ENCODE data around the gene UBE2Q2.

DNA sequence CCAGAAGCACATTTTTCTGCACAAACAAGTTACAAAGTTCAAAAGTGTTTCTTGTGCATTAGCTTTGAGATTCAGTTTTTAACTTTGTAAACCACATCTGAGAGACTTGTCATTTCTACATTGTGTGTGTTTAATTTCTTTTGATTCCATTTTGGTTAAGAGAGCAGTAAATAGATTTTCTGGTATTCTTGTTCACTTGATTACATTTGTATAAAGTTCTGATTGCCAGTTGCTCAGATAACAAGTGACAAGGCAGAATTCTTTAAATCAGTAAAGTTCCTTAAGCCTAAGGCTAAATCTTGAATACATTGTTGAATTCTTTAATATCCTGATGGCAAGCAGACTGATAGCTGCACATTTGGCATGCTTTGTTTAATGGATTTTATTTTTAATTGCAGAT is 57.3 kb downstream of the UBE2Q2 start:
- TF ChIP-seq, protein P1, sequence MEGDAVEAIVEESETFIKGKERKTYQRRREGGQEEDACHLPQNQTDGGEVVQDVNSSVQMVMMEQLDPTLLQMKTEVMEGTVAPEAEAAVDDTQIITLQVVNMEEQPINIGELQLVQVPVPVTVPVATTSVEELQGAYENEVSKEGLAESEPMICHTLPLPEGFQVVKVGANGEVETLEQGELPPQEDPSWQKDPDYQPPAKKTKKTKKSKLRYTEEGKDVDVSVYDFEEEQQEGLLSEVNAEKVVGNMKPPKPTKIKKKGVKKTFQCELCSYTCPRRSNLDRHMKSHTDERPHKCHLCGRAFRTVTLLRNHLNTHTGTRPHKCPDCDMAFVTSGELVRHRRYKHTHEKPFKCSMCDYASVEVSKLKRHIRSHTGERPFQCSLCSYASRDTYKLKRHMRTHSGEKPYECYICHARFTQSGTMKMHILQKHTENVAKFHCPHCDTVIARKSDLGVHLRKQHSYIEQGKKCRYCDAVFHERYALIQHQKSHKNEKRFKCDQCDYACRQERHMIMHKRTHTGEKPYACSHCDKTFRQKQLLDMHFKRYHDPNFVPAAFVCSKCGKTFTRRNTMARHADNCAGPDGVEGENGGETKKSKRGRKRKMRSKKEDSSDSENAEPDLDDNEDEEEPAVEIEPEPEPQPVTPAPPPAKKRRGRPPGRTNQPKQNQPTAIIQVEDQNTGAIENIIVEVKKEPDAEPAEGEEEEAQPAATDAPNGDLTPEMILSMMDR (optimal IDR thresholded peaks at IDR 0.05 in 1 of 3, IDR thresholded peaks at IDR 0.05 in 1 of 3, conservative IDR thresholded peaks at IDR 0.05 in 1 of 3; ENCODE audit: extremely low read depth in 1 of 3, insufficient read depth in 2 of 3, low read length in 3 of 3), result no peak
- TF ChIP-seq EZH2 (IDR thresholded peaks at IDR 0.05; ENCODE audit: low read length), result no peak

Data from keratinocyte (primary cell).